Effector memory CD8-positive, alpha-beta T cell (primary cell): ENCODE results near the gene BCAS3.

Experiments used
- ATAC-seq: fragments of 150-1000 bp; cut with Tn5 transposase; replicated peaks from 2 replicates; pipeline ENCODE4 v1.10.0; 2021; ENCODE audit warnings: mild to moderate bottlenecking, moderate library complexity
- DNase-seq, 3 experiments: peaks; one replicate each; pipeline ENCODE4 v3.0.0; 2021
- H3K27ac Mint-ChIP-seq, 2 donors: one replicate each; pipeline ENCODE4 v1.8.0; 2022; ENCODE audit warnings: mild to moderate bottlenecking in 2 of 2, mixed read lengths in 2 of 2, moderate library complexity in 2 of 2
- H3K27me3 Mint-ChIP-seq, 2 donors: one replicate each; pipeline ENCODE4 v1.8.0; 2022; ENCODE audit warnings: mixed read lengths in 2 of 2
- H3K36me3 Mint-ChIP-seq: one replicate; pipeline ENCODE4 v1.8.0; 2022; ENCODE audit warnings: mild to moderate bottlenecking, moderate library complexity, mixed read lengths; ENCODE audit not compliant: insufficient read depth
- H3K4me1 Mint-ChIP-seq, 2 donors: one replicate each; pipeline ENCODE4 v1.8.0; 2022; ENCODE audit warnings: low read depth in 2 of 2, mixed read lengths in 2 of 2
- H3K4me3 Mint-ChIP-seq, 2 donors: one replicate each; pipeline ENCODE4 v1.8.0; 2022; ENCODE audit warnings: mild to moderate bottlenecking in 2 of 2, mixed read lengths in 2 of 2, moderate library complexity in 2 of 2
- H3K9me3 Mint-ChIP-seq, 2 donors: one replicate each; pipeline ENCODE4 v1.8.0; 2022; ENCODE audit warnings: mixed read lengths in 2 of 2

The BCAS3 gene

GRCh38 chr17:60740584-60740983 is 62.9 kb downstream of the BCAS3 start:
- H3K4me1 Mint-ChIP-seq = peaks cover 3 to 6% of the 10 kb centered on the region in 2 donors
- DNase-seq (no peak), ATAC-seq (no peak)
- H3K9me3 Mint-ChIP-seq = no peaks in the 10 kb centered on the region
- H3K27ac Mint-ChIP-seq = peak overlapping the region in 1 of 2 donors; percentile 88
- no peaks in the 10 kb centered on the region for H3K27me3 Mint-ChIP-seq
- H3K4me3 Mint-ChIP-seq = no peak overlapping the region
- no peaks in the 10 kb centered on the region for H3K36me3 Mint-ChIP-seq

DNA sequence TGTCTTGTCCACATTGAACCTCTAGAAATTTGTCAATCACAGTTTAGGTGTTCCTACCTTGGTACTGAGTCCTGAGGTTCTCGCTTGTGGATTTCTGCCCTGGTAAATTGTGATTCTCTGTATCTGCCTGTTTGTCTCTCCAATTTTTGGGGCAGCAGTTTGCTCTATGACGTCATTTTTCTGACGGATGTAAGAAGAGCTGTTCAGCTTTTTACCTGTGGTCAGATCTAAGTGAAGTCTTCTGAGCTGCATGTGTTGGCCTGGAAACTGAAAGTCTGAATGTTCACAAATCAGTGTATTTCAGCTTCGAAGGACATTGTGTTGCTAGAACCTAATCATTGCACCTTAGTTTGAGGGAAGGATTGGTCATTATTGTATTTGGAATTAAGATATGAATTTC is 63.4 kb downstream of the BCAS3 start:
- DNase-seq = no peak
- no peaks in the 10 kb centered on the region for H3K36me3 Mint-ChIP-seq
- H3K27me3 Mint-ChIP-seq = no peaks in the 10 kb centered on the region
- H3K4me1 Mint-ChIP-seq = peaks cover 3 to 6% of the 10 kb centered on the region in 2 donors
- no peak overlapping the region for H3K27ac Mint-ChIP-seq
- no peaks in the 10 kb centered on the region for H3K9me3 Mint-ChIP-seq
- no peak overlapping the region for H3K4me3 Mint-ChIP-seq
- ATAC-seq = no peak

DNA sequence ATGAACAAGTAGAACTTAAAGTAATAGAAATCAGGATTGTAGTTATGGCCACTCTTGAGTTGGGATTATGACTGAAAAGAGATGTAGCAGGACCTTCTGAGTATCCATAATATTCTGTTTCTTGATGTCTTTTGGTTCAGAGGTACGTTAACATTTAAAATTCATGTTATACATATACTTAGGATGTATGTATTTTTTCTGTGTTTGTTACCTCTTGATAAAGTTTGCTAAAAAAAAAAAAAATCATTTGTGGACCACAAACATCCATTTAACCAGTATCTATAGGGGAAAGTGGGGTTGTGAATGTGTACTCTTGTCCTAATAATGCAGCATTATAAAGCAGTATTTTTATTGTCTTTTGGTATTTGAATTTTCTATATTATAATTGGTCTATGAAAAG is 65.6 kb downstream of the BCAS3 start:
- no peaks in the 10 kb centered on the region for H3K27me3 Mint-ChIP-seq
- ATAC-seq = no peak
- no peak overlapping the region for H3K27ac Mint-ChIP-seq
- DNase-seq = no peak
- peaks cover 0 to 5% of the 10 kb centered on the region in 2 donors for H3K4me1 Mint-ChIP-seq
- no peaks in the 10 kb centered on the region for H3K9me3 Mint-ChIP-seq
- no peaks in the 10 kb centered on the region for H3K36me3 Mint-ChIP-seq
- H3K4me3 Mint-ChIP-seq = no peak overlapping the region

DNA sequence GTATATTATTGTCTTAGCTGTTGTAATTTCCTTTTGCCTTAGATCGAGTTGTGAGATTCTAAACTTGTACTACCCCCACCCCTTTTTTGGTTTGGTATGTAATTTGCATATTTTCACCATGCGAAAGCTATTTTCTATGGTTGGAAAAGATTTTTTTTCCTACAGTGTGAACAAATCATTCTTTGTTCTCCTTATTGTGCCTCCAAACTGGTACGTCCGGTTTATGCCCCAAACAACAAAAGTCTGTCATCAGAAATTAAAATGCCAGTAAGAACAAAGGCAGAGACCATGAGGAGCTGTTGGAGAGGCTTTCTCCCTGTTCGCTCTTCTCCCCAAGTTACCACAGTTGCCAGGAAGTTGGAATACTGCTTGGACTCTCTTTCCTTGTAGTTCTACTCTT is 66.1 kb downstream of the BCAS3 start:
- no peaks in the 10 kb centered on the region for H3K27me3 Mint-ChIP-seq
- ATAC-seq (no peak), DNase-seq (no peak)
- peaks cover 0 to 5% of the 10 kb centered on the region in 2 donors for H3K4me1 Mint-ChIP-seq
- H3K36me3 Mint-ChIP-seq = no peaks in the 10 kb centered on the region
- H3K27ac Mint-ChIP-seq = no peak overlapping the region
- H3K9me3 Mint-ChIP-seq = no peaks in the 10 kb centered on the region
- no peak overlapping the region for H3K4me3 Mint-ChIP-seq

DNA sequence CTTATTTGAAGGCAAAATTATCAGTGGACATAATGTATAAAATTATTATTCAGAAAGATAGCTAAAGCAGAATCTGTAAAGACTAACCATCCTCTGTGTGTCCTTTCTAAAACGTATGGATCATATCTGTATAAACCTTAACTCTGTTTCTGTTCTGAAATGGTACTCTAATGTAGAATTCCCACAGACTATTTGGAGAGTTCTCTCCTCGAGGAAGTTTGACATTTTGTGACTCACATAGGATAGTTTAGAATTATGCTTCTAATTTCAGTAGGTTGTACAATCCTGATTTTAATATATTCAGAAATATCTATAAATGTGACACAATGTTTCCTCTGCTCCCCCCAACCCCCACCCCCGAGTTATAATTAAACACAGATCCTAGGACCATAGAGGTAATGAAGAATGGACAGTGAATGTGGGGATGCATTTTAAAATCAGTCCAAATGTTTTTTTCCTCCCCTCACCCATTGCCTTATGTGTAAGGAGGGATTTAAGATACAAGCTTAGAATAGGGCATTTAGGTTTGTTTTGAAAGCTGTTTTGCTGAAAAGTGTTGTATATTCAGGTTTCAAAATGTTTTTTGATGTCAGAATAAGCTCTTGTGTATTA is 66.8 kb downstream of the BCAS3 start:
- DNase-seq = no peak
- H3K27me3 Mint-ChIP-seq = no peaks in the 10 kb centered on the region
- H3K27ac Mint-ChIP-seq = no peak overlapping the region
- H3K4me1 Mint-ChIP-seq = peaks cover 0 to 5% of the 10 kb centered on the region in 2 donors
- no peak overlapping the region for H3K4me3 Mint-ChIP-seq
- H3K36me3 Mint-ChIP-seq = no peaks in the 10 kb centered on the region
- no peaks in the 10 kb centered on the region for H3K9me3 Mint-ChIP-seq
- no peak for ATAC-seq

GRCh38 chr17:60745544-60745943 is 67.9 kb downstream of the BCAS3 start:
- Mint-ChIP-seq H3K27me3 (no peaks in the 10 kb centered on the region), H3K4me3 (no peak overlapping the region), H3K9me3 (no peaks in the 10 kb centered on the region), H3K36me3 (no peaks in the 10 kb centered on the region), H3K4me1 (peaks cover 1 to 4% of the 10 kb centered on the region in 2 donors), H3K27ac (no peak overlapping the region)
- no peak for ATAC-seq
- no peak for DNase-seq

GRCh38 chr17:60747069-60747808 is 69.6 kb downstream of the BCAS3 start:
- no peak for ATAC-seq
- no peak overlapping the region for H3K4me3 Mint-ChIP-seq
- no peaks in the 10 kb centered on the region for H3K36me3 Mint-ChIP-seq
- H3K9me3 Mint-ChIP-seq = no peaks in the 10 kb centered on the region
- H3K27me3 Mint-ChIP-seq = no peaks in the 10 kb centered on the region
- no peak for DNase-seq
- H3K27ac Mint-ChIP-seq = peak overlapping the region in 1 of 2 donors; percentile 47
- H3K4me1 Mint-ChIP-seq = peaks cover 2 to 3% of the 10 kb centered on the region in 2 donors

DNA sequence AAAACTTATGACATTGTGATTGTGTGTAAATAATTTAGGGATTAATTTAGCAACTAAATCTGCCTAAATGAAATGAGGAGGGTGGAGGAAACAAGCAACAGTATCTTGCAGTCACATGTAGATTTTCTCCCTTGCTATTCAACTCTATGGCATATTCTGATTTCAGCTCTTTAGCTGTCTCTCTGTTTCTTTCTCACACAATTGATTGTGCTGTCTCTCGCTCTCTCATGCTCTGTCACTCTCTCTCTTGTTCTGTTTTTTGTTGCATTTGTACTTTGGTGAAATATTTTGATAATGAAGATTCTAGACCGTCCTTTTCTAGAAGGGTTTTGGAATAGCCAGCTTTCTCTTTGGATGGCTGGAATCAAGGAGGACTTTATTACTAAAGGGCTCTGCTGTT is 70.6 kb downstream of the BCAS3 start:
- Mint-ChIP-seq H3K27ac (no peak overlapping the region), H3K4me1 (peaks cover 2 to 3% of the 10 kb centered on the region in 2 donors), H3K9me3 (no peaks in the 10 kb centered on the region), H3K4me3 (no peak overlapping the region), H3K27me3 (no peaks in the 10 kb centered on the region), H3K36me3 (no peaks in the 10 kb centered on the region)
- ATAC-seq (no peak), DNase-seq (no peak)

GRCh38 chr17:60749050-60749449 is 71.4 kb downstream of the BCAS3 start:
- H3K4me1 Mint-ChIP-seq = peaks cover 2 to 3% of the 10 kb centered on the region in 2 donors
- peaks cover 3% of the 10 kb centered on the region for H3K36me3 Mint-ChIP-seq
- DNase-seq = no peak

GRCh38 chr17:60749708-60750107 is 72.1 kb downstream of the BCAS3 start:
- peaks cover 3% of the 10 kb centered on the region for H3K36me3 Mint-ChIP-seq
- peaks cover 2 to 3% of the 10 kb centered on the region in 2 donors for H3K4me1 Mint-ChIP-seq
- no peaks in the 10 kb centered on the region for H3K9me3 Mint-ChIP-seq
- H3K4me3 Mint-ChIP-seq = no peak overlapping the region
- H3K27ac Mint-ChIP-seq = peak overlapping the region in 1 of 2 donors; percentile 42
- ATAC-seq = no peak
- no peak for DNase-seq
- H3K27me3 Mint-ChIP-seq = no peaks in the 10 kb centered on the region

More at GRCh38 chr17:60749050-60749449, 71.4 kb downstream of the BCAS3 start:
- no peaks in the 10 kb centered on the region for H3K9me3 Mint-ChIP-seq
- H3K27ac Mint-ChIP-seq = no peak overlapping the region
- no peaks in the 10 kb centered on the region for H3K27me3 Mint-ChIP-seq
- H3K4me3 Mint-ChIP-seq = no peak overlapping the region
- ATAC-seq = no peak

- Mint-ChIP-seq H3K9me3 (no peaks in the 10 kb centered on the region), H3K4me1 (peaks cover 2 to 8% of the 10 kb centered on the region in 2 donors), H3K27ac (no peak overlapping the region), H3K36me3 (peaks cover 3% of the 10 kb centered on the region), H3K4me3 (no peak overlapping the region), H3K27me3 (no peaks in the 10 kb centered on the region)
- ATAC-seq (no peak), DNase-seq (no peak)
Observed at GRCh38 chr17:60750640-60751039, 73.0 kb downstream of the BCAS3 start.

DNA sequence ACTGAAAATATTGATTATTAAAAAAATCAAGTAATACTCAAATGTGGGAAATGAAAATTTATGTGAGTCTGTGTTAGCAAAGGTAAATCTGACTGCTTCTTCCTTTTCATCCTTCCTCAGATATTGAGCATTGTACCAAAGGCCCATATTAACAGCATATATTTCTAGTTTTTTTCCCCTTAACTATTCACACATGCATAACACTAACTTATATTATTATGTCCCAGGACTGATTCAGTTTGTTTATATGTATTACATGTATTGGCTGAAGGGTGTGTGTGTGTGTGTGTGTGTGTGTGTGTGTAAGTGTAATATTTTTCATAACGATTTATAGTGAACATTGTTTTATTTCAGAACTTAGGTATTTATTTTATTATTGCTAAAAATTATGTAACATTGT is 74.2 kb downstream of the BCAS3 start:
- Mint-ChIP-seq H3K9me3 (no peaks in the 10 kb centered on the region), H3K36me3 (peaks cover 3% of the 10 kb centered on the region), H3K27ac (no peak overlapping the region), H3K27me3 (no peaks in the 10 kb centered on the region), H3K4me3 (no peak overlapping the region), H3K4me1 (peaks cover 2 to 8% of the 10 kb centered on the region in 2 donors)
- ATAC-seq (no peak), DNase-seq (no peak)

- peaks cover 0 to 8% of the 10 kb centered on the region in 2 donors for H3K4me1 Mint-ChIP-seq
- no peak overlapping the region for H3K27ac Mint-ChIP-seq
- ATAC-seq = no peak
- no peak overlapping the region for H3K4me3 Mint-ChIP-seq
- no peaks in the 10 kb centered on the region for H3K27me3 Mint-ChIP-seq
- H3K9me3 Mint-ChIP-seq = no peaks in the 10 kb centered on the region
- H3K36me3 Mint-ChIP-seq = peaks cover 3% of the 10 kb centered on the region
- DNase-seq = no peak
Observed at GRCh38 chr17:60752873-60753577, 75.4 kb downstream of the BCAS3 start.
